Stimulated activated CD4-positive, alpha-beta T cell treated with anti-CD3 and anti-CD28 coated beads, TNF-alpha, amount 100 ng/mL, for 48 hours (primary cell): Measurements from ENCODE around the gene ZNF385D.
"Not testable (repeated sequence)": the region's sequence is repeated elsewhere in the genome, so short reads cannot be mapped to it uniquely, and the experiment has no call there.

Experiments used
- DNase-seq, 3 donors: peaks; one replicate each; pipeline ENCODE4 v3.0.0-alpha.2; 2020; ENCODE audit warnings: low read depth in 3 of 3

ZNF385D gene

DNA sequence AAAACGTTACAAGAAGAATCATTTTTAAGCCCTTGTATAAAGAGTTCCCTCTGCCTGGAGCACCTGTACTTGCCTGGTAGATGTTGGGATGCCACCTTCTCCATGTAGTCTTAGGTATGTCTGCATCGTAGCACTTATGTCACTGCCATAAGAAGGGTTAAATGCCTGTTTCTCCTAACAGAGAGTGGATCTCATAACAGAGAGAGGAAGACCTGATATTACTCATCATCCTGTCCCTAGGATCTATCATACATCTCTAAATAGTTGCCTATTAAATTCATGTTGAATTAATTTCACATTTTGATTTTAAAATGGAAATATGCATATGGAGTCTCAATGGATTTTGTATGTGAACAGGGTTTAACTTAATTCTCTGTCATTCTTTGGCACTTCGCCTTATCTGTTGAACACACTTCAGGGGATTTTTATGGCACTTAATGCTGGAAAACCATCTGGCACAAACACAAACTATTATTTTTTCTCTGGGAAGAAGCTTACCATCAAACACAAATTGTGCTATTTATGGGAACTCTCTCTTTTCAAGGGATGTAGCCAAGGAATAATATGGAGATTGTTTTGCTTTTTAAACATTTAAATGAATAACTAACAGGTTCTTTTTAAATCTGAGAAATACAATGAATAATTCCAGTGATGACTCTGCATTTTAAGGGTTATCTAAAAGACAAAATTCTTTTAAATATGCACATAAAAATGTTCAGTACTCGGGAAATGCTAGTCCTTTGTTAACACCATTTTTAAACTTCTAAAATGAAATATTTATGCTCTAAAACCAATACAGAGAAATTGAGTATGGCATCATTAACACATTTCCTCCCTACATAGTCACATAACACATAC, 230.7 kb downstream of the ZNF385D start:
- DNase-seq, result no peak

DNA sequence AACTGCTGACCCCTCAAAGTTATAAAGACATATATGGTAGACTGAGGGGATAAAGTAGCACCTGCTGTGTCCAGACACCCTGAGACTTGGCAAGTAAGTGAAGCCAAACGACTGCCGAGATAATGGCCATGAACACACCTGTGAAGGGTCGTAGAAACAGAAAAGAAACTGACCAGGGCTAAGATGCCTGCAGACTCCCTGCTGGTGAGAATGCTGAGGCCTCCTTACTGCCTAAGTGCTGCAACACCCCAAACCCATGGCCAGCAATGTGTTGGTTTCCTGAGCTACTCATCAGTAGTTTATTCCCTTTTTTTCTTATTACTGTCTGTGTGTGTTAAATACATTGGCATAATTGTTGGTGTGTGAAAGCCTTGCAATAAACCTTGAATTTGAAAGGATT, 233.8 kb downstream of the ZNF385D start:
- DNase-seq, result no peak

DNA sequence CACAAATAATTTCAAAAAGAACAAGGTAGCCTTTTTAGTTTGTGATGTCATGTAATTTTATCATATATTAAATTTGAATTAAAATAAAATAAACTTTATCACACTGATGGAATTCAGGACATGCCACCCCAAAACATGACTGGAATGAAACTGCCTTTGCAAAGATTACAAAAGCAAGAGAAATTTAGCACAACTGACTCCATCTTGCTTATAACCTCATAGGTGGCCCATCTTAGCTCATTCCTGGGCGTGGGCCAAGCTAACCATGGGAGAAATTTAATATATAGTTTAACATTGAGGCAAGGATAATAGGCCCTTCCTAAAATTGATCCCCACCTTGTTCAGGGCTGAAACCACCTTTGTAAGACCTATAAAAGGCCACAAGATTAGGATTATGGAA, 235.6 kb downstream of the ZNF385D start:
- DNase-seq, result no peak

DNA sequence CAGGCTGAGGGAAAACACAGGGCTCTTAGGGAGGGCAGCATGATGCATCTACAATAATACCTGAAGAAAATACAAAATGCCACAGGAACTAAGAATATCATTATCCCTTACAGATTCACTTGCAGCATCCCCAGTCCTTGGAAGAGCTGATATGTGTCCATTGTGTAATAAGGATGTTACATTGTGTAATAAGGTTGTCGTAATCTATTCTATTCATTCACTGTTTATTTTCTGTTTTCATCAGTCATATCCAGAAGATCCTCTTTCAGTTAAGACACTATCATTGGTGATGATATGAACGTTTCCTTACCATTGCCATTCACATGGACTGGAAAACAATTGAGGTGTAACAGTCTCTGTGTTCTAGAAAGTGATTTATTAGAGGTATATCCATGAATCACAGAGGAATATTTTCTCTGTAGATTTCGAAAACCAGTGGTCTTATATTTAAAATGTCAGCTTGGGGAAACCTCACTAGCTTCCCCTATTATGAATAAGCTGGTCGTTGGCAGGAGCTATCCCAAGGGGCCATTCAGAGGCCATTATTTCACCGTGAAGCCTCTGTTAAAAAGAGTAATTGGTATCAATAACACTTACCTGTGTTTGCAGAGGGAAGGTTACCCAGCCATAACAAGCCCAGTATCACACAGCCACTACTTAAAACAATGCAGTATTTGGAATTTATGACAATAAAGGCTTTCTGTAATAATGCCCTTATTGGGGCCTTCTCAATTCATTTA, 241.1 kb downstream of the ZNF385D start:
- DNase-seq, result no peak

DNA sequence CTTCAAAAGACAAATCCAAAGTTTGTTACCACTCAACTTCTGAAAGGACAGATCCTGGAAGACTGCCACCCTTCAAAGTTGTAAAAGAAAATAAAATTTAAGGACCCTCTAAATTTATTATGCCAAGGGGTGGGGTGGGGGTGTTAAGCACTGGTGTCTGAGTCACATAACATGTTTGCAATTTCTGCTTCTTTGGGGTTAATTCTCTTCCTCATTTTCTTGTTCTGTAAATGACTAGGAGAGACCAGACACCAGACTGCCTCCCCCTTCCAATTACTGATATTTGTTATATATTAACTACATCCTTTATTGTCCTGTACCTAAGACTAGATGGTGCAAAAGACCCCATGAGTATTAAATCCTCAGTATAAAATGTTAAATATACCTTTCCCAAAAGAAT, 242.8 kb downstream of the ZNF385D start:
- no peak for DNase-seq

DNA sequence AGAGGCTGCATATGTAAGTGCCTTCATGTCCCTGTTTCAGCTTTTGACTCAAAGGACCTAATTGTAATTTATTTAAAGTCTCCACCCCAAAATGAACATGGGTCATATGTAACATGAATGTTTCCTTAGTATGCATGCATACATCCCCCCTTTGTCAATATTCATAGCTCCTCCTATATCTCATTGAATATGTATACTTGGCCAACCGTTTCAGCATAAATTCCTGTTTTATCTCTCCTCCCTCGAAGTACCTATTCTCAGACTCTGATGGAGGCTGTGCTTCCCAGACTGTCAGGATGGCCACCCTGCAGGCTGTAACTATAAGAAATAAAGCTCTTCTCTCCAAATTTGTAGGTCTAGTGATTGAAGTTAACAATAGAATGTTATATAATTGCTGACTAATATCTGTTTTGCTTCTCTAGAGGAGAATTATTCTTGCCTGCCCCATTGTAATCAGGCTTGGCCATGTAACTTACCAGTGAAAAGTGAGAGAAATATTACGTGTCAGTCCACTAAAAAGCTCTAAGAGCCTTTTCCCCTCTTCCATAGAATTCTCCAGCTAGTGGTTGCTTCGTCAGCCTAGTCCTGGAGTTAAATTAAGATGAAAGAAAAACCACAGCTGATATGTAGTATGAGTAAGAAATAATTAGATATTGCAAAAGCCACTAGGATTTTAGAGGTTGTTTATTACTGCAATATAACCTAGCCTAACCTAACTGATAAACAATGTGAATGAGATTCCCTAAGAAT, 245.1 kb downstream of the ZNF385D start:
- no peak for DNase-seq

DNA sequence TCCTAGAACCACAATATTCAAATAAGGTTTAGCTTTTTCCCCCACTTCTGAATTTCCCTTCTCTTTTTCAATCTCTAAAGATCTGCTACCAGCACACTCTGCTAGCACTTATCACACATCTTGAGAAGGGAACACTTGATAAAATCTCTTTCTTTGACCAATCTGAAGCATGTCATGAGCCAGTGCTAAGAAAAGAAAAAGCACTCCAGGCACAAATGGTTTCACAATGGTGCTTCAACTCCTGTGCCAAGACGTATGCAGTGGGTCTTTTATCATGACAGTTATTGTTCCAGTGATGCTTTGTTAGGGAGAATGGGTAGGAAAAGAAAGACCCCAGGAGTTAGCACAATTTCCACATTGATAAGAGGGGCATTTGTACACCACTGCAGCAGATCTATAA, 248.4 kb downstream of the ZNF385D start:
- DNase-seq, result no peak

DNA sequence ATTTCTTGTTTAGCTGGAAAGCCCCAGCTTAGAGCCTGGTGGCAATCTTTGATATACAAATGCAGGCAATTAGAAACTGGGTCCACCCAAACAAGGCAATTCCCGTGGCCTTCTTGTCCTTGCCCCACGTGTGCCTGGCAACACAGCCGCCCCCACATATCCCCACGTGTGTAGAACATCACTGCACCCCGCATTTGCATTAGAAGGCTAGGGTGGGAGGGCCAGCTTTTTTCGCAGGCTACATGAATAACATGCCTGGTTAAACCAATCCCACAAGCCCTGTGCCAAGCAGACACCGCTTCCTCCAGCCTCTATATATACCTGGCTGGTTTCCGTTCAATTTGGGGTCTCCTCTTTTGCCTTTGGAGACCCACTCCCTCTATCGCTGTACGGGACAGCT, 250.2 kb downstream of the ZNF385D start:
- DNase-seq, result no peak

DNA sequence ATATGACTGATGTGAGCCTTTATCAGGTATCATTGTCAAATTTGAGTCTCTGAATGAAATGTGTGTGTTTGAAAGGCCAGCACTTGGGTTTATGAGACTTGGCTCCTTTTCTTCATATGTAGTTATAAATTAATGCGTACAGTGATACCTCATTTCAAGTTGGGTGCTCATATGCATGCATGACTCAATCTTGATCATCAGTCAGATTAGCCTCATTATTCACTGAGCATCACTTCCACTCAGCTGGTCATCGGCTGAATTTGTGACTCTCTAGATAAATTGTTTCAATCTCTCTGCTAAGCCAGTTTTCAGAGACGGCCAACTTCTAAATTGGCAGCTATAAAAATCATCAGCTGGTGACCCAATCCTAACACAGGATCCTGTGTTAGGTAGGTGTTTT, 260.3 kb downstream of the ZNF385D start:
- DNase-seq, result not testable (repeated sequence)

DNA sequence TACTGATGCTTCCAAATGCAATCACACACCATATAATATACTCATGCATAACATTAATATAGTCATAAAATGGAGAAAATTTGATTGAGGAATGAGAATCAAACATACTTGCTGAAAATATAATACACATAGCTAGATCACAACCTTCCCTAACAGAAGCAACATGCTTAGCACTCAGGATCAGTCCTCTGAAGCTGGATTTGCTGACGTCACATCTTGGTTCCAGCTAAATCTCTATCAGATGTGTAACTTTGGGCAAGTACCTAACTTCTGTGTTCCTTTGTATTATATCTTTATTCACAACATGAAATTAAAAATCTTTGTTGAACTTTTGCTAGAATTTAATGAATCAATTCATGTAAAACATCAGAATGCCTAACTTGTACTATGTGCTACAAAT, 263.5 kb downstream of the ZNF385D start:
- no peak for DNase-seq

DNA sequence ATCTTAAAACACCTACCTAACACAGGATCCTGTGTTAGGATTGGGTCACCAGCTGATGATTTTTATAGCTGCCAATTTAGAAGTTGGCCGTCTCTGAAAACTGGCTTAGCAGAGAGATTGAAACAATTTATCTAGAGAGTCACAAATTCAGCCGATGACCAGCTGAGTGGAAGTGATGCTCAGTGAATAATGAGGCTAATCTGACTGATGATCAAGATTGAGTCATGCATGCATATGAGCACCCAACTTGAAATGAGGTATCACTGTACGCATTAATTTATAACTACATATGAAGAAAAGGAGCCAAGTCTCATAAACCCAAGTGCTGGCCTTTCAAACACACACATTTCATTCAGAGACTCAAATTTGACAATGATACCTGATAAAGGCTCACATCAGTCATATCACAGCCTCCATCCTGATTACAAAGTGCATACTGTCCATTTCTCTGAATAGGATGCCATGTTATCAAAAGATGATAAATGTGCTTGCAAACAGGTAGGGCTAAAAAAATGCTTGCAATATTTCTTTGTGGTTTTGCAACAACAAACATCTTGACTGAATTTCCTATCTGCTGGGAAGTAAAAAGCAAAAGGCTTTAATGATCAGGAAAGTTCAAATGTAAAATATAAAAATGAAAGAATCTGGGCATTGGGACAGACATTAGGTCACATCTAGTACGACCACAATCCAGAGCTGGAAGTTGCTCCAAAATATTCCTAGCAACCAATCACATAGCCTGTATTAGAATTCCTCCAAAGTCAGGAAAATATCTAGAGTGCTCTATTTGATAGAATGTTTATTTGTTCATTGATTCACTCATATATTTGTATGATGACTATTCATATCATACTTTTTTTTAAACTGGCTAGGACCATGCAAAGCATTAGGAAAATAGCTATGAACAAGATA, 264.7 kb downstream of the ZNF385D start:
- DNase-seq, result not testable (repeated sequence)

DNA sequence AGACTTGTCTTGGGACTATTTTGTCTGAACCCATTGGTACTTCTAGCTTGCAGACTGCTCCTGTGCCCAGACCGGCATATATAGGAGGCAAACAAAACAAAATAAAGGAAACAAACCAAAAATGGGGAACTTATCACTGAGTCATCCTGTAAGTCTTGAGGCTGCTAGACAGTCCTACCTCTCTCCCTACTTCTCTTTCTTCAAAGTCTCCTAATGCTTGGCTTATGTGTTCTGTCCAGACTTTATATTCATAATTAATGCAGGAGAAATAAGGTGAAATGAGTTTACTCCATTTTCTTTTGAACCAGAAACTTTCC, 266.2 kb downstream of the ZNF385D start:
- no peak for DNase-seq

DNA sequence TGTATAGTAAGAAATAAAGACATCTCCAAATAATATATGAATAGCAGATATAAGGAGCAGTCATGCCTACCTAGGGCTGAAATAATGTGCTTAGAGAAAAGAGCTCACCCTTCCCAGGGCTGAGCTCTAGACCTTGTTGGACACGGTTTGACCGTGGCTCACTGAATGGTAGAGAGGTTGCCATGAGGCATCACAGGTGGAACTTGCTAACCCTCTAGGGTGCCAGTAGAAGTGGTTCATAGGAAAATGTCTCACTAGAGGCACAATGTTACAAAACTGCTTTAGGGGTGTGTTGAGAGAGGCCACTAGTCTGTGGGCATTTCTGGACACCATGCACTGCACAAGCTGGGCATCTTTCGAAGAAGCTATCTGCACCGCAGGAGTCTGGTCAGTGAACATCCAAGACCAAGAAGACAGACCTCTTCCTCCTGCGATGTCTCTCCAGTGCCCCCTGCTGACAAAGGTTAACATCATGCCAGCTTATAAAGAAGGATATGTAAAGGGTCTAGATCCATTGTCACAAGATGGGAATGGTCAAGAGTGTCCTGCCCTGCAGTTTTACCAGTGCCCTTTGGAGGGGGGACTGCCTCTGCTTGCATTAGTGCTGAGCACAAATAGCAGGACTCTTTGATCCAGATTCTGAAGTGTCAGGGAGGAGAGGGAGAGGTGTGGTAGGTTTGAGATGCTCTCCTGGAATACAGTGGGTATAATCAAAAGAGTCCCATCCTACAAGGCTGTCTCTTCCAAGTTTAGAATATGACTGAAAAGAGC, 266.8 kb downstream of the ZNF385D start:
- no peak for DNase-seq

DNA sequence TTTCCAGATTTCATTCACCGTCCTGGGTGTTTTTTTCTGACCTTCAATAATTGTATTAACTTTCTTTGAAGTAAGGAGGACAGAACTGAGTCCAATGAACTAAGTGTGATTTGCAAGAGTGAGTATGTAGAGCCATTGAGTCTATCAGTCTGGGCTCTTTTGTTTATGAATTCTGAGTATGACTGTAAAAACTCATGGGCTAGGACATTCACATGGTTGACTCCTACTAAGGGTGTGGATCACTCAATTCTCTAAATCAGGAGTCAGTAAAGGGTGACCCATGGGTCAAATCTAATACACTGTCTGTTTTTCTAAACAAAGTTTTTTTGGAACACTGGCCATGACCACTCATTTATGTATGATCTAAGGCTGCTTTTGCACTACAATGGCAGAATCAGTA, 269.0 kb downstream of the ZNF385D start:
- DNase-seq, result no peak

DNA sequence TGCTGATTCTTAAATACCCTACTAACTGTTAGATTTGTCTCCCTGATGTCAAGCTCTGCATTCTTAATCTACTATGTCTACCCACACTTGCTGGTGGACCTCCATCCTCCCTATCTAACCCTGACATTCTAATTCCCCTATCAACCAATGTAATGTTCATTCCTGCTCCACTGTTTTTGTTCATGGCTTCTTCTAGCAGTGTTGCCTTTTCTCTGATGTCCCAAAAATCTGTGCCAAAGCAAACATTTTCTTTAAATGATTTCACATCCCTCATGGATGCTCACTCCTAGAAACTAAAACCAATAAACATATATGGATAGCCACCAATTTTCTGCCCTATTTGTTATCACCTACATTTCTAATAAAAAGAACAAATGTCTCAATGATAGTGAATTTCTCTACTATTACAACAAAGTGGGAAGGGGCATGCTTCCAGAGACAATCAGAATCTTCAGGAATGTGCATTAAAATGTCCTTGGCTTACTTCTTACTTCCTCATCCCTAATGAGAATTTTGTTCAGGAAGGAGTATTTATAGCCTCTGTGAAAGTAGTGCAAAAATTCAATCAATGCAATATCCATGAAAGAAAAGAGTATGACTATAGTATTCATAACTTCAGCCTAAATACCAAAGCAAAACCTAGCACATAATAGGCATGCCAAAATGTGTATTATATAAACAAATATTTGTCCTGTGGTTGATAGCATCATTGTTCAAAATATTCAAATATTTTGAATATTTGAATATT, 273.3 kb downstream of the ZNF385D start:
- DNase-seq, result no peak

DNA sequence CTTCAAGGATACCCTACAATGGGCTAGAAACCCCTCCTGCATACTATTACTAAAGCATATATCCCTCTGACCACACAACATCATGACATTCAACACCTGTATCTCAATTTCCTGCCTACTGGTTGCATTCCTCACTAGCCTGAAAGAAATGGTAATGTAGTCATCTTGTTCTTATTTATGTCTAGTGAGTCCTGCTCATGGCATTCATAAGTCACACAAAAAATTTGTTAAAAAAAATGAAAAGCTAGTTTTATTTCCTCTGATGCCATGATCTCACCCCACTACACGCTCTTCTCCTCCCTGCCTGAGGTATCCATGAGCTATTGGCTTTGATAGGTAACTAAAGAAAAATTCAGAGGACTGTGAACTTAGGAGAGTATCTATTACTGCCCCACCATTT, 284.5 kb downstream of the ZNF385D start:
- DNase-seq, result no peak

DNA sequence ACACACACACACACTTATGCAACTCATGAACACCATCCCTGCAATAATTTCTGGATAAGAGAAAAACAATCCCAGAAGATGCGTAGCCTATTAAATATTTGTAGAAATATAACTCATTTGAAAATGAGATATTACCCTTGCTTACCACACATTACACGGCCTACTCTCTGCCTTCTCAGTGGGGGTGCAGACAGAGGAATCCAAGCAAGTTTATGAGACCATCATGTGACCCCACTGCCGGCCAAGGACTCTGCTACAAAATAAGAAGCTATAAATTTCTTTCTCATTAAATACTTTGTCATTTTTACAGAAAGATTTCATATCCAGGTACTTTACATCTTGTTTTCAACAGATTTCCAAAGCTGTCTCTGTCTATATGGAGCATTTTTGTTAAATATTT, 286.3 kb downstream of the ZNF385D start:
- no peak for DNase-seq

DNA sequence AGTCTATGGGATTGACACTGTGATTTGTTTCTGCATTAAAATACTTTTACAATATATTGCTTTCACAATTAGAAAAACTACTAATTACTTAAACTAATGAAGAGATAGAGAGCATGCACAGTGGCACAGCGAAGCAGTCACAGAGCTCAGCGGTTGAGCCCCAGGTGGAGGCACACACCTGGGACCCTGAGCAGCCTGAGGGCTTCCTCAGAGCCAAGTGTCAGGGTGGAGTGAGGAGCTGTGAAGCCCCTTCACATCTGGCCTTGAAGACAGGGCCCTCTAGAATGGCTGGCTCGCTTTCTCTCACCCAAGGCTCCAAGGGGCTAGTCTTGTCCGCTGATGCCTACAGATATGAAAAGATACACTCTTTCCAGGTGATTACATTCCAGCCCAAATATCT, 287.7 kb downstream of the ZNF385D start:
- no peak for DNase-seq

DNA sequence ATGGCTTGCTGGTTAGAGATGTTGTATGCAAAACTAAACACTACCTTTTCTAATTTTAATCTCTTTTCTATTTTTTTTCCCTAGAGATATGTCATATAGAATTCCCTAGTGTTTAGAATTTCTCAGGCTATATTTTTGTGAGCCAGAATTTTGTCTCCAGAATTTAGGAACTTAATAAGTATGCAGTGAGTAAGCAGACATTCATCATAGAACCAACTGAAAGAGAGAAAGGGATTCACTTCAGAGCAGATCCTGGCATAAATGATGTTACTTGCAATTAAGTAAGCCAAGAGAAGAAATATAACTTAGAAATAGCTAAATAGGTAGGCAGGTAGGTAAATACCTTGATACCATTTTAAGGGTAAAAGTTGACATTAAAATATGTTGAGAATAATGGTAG, 288.9 kb downstream of the ZNF385D start:
- DNase-seq, result no peak

DNA sequence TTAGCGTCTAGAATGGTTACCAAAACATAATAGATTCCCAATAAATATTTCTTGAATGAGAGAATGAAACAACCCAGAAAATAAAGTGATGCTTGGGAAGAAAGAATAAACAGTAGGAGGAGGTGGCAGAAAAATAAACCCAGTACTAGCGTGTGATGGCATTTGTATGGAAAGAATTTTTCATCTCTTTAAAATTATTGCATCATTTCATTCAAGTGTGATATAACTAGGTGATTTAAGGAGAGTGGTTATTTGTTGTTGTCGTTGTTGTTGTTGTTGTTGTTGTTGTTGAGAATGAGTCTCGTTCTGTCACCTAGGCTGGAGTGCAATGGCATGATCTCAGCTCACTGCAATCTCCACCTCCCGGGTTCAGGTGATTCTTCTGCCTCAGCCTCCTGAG, 293.9 kb downstream of the ZNF385D start:
- no peak for DNase-seq
